Gastrocnemius medialis (tissue), 4 donors: ENCODE results near the gene OXSM. TPM values are rescaled to one million over a fixed set of nuclear protein-coding genes. Genes with fewer than 3 reads are reported as not detected.

Experiments used
- ATAC-seq, 2 donors: fragments of 150-250 bp; one replicate each; pipeline ENCODE4 v1.9.1; 2016
- DNase-seq, 2 donors: peaks; one replicate each; pipeline ENCODE4 v3.0.0-alpha.2; 2019
- H3K27ac ChIP-seq, 4 donors: fragments of 200-600 bp; sonication (generic); 1 replicate in 1 of 4; 2 replicates in 3 of 4; pipeline ENCODE4 v1.5.1; 2016 to 2018; ENCODE audit warnings: mild to moderate bottlenecking in 2 of 4, moderate library complexity in 1 of 4
- H3K27me3 ChIP-seq, 3 donors: fragments of 200-600 bp; sonication (generic) in 2 of 3; 1 replicate in 1 of 3; 2 replicates in 2 of 3; pipeline versions ENCODE4 v1.5.1 to v1.6.0; 2016 to 2019; ENCODE audit warnings: mild to moderate bottlenecking in 1 of 3, moderate library complexity in 1 of 3
- H3K36me3 ChIP-seq, 2 donors: fragments of 200-600 bp; sonication (generic) in 1 of 2; one replicate each; pipeline ENCODE4 v1.5.1; 2017 to 2018
- H3K4me1 ChIP-seq, 2 donors: fragments of 200-600 bp; sonication (generic) in 1 of 2; one replicate each; pipeline ENCODE4 v1.5.1; 2016 to 2017; ENCODE audit warnings: mild to moderate bottlenecking in 2 of 2
- H3K4me3 ChIP-seq, 4 donors: fragments of 200-600 bp; sonication (generic) in 3 of 4; 1 replicate in 1 of 4; 2 replicates in 3 of 4; pipeline ENCODE4 v1.5.1; 2016 to 2019; ENCODE audit warnings: mild to moderate bottlenecking in 2 of 4
- H3K9me3 ChIP-seq, 3 donors: fragments of 200-600 bp; sonication (generic) in 2 of 3; 1 replicate in 1 of 3; 2 replicates in 2 of 3; pipeline ENCODE4 v1.5.1; 2016 to 2019
- POLR2A ChIP-seq, 2 donors: fragments of 450-650 bp; IDR thresholded peaks; one replicate each; pipeline ENCODE4 v1.6.1; 2017; ENCODE audit warnings: antibody characterized with exemption in 2 of 2, mild to moderate bottlenecking in 2 of 2, moderate library complexity in 2 of 2
- in situ Hi-C, 4 donors: fragments of 200-750 bp; cut with MboI; loops; one replicate each; pipeline versions ENCODE4 v1.15.0 to v1.8.0; 2017; ENCODE audit warnings: low sequenced_read_pairs in 4 of 4
- intact Hi-C: fragments of 100-400 bp; cut with DNase I; formaldehyde crosslinking; loops from one replicate; pipeline ENCODE4 v1.15.1; 2023; ENCODE audit warnings: low total_unique reads
- total RNA-seq, 4 donors: library from RNA; depleted of rRNA; stranded (reverse); fragments of >200 nt; gene quantifications; one replicate each; pipeline versions ENCODE4 v1.1.0 to v1.2.3, GENCODE V29; 2016
- TF ChIP-seq, protein P1 (sequence below), 5 experiments: fragments of 450-650 bp in 3 of 5; fragments of 200-600 bp in 2 of 5; sonication (generic) in 2 of 5; IDR thresholded peaks in 4 of 5; conservative IDR thresholded peaks in 1 of 5; 1 replicate in 4 of 5; 2 replicates in 1 of 5; pipeline ENCODE4 v1.5.1; 2016 to 2019; ENCODE audit warnings: antibody characterized with exemption in 5 of 5, mild to moderate bottlenecking in 3 of 5, moderate library complexity in 3 of 5

The OXSM gene
- total RNA-seq, 4 donors from 2014 or later, result 5.9 to 26.3 (median 13.3) TPM

DNA sequence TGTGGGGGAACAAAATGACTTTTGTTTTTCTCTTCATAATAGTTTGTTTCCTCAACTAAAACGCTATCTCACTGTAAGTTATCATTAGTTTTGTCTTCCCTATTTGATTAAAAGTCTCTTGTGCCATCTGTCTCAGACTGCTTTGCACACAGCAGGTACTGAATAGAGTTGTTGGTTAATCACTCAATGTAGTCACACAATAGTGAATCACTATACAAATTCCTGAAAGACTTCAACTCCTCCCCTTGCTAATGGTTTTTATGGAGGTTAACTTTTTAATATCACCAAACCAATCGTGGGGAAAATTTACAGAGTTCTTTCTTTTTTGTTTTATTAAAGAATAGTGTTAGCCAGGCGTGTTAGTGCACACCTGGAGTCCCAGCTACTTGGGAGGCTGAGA lies 4.1 kb upstream of the OXSM start:
- Histone ChIP-seq H3K4me1 (peaks cover 24 to 34% of the 10 kb centered on the region in 2 donors), H3K4me3 (no peak overlapping the region), H3K36me3 (no peaks in the 10 kb centered on the region), H3K27ac (no peak overlapping the region), H3K9me3 (no peaks in the 10 kb centered on the region), H3K27me3 (no peaks in the 10 kb centered on the region)
- no peak for DNase-seq
- in situ Hi-C loops (loop anchor here in 3 of 4 donors (10.0 to 25.0 kb wide), 4 partner anchors 121 to 349 kb away; partner anchors contain the start of genes RARB (in 1 of the 3) and TOP2B (in 1 of the 3)), intact Hi-C loops (loop anchor here (10.0 kb wide), 1 partner anchor 319 kb away; no protein-coding TSS in a partner anchor)
- ATAC-seq, result no peak
- no peak for TF ChIP-seq POLR2A (IDR thresholded peaks at IDR 0.05)
- TF ChIP-seq, protein P1, sequence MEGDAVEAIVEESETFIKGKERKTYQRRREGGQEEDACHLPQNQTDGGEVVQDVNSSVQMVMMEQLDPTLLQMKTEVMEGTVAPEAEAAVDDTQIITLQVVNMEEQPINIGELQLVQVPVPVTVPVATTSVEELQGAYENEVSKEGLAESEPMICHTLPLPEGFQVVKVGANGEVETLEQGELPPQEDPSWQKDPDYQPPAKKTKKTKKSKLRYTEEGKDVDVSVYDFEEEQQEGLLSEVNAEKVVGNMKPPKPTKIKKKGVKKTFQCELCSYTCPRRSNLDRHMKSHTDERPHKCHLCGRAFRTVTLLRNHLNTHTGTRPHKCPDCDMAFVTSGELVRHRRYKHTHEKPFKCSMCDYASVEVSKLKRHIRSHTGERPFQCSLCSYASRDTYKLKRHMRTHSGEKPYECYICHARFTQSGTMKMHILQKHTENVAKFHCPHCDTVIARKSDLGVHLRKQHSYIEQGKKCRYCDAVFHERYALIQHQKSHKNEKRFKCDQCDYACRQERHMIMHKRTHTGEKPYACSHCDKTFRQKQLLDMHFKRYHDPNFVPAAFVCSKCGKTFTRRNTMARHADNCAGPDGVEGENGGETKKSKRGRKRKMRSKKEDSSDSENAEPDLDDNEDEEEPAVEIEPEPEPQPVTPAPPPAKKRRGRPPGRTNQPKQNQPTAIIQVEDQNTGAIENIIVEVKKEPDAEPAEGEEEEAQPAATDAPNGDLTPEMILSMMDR (IDR thresholded peaks at IDR 0.05 in 4 of 5, conservative IDR thresholded peaks at IDR 0.05 in 1 of 5), result no peak

DNA sequence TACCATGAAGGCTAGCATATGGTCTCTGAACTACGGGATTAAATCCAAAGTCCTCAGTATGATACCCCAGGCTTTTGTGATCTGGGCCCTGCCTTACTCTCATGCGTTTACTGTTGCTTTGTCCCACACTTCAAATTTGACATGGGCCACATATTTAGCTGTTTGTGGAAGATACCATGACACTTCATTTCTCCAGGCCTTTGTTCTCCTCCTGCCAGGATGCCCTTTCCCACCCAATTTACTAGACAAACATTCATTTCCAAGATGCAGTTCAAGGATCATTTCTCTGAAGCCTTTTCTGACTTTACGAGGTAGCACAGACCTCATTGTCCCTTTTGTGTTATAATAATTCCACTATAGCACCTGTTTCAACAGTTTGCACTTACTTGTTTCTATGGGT lies 2.2 kb upstream of the OXSM start:
- no peak for TF ChIP-seq POLR2A (IDR thresholded peaks at IDR 0.05)
- TF ChIP-seq, protein P1 (IDR thresholded peaks at IDR 0.05 in 4 of 5, conservative IDR thresholded peaks at IDR 0.05 in 1 of 5), result no peak
- in situ Hi-C loops, result loop anchor here in 3 of 4 donors (10.0 to 25.0 kb wide), 4 partner anchors 123 to 350 kb away; partner anchors contain the start of genes RARB (in 1 of the 3) and TOP2B (in 1 of the 3)
- H3K27me3 ChIP-seq, result no peaks in the 10 kb centered on the region
- intact Hi-C loops, result loop anchor here (10.0 kb wide), 1 partner anchor 317 kb away; no protein-coding TSS in a partner anchor
- no peaks in the 10 kb centered on the region for H3K36me3 ChIP-seq
- peaks cover 20 to 39% of the 10 kb centered on the region in 2 donors for H3K4me1 ChIP-seq
- peak overlapping the region; percentile 88 to 98 (median 94) for H3K27ac ChIP-seq
- H3K4me3 ChIP-seq, result no peak overlapping the region
- ATAC-seq, result no peak
- H3K9me3 ChIP-seq, result no peaks in the 10 kb centered on the region
- no peak for DNase-seq

DNA sequence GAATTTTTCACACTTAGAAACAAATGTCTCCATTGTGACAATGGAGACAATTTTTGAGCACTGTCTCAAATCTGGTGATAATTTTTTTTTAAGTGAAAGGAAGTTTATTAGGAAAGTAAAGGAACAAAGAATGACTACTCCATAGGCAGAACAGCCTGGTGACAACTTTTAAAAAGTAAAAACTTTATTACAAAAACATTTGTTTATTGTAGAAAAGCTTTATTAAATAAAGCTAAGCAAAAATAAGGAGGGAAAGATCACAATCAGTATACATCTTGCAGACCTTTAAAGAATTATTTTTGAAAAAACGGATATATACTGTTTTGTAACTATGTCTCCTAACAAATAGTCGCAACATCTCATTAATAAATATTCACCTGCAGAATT lies 688 bp upstream of the OXSM start:
- H3K4me3 ChIP-seq, result peak overlapping the region; percentile 64 to 84 (median 68)
- in situ Hi-C loops, result loop anchor here in 3 of 4 donors (10.0 to 25.0 kb wide), 4 partner anchors 124 to 352 kb away; partner anchors contain the start of genes RARB (in 1 of the 3) and TOP2B (in 1 of the 3)
- no peaks in the 10 kb centered on the region for H3K9me3 ChIP-seq
- no peak for TF ChIP-seq POLR2A (IDR thresholded peaks at IDR 0.05)
- TF ChIP-seq, protein P1 (IDR thresholded peaks at IDR 0.05 in 4 of 5, conservative IDR thresholded peaks at IDR 0.05 in 1 of 5), result no peak
- no peaks in the 10 kb centered on the region for H3K36me3 ChIP-seq
- ATAC-seq (no peak), DNase-seq (no peak)
- H3K27ac ChIP-seq, result peak overlapping the region; percentile 88 to 98 (median 94)
- intact Hi-C loops, result loop anchor here (10.0 kb wide), 1 partner anchor 316 kb away; no protein-coding TSS in a partner anchor
- H3K4me1 ChIP-seq, result peaks cover 26 to 39% of the 10 kb centered on the region in 2 donors
- H3K27me3 ChIP-seq, result no peaks in the 10 kb centered on the region

DNA sequence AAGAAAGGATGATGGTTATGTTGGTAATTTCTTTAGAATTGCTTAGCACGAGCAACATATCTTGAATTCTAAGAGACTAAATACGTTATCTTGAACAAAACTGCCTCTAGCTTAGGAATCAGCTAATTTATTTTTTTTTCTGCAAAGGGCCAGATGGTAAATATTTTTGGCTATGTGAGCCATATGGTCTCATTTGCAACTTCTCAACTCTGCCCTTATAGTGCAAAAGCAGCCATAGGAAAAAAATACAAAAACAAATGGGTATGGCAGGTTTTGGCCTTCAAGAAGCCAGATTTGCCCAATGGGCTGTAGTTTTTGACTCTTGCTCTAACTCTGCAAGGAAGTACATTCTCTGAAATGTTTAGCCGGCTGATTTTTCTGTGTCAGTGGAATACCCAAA lies 11.9 kb downstream of the OXSM start:
- Histone ChIP-seq H3K27me3 (no peaks in the 10 kb centered on the region), H3K36me3 (no peaks in the 10 kb centered on the region), H3K4me3 (no peak overlapping the region), H3K27ac (no peak overlapping the region), H3K9me3 (no peaks in the 10 kb centered on the region), H3K4me1 (no peaks in the 10 kb centered on the region)
- intact Hi-C loops (no loop called here), in situ Hi-C loops (no loop called here)
- ATAC-seq (no peak), DNase-seq (no peak)
- no peak for TF ChIP-seq POLR2A (IDR thresholded peaks at IDR 0.05)
- TF ChIP-seq, protein P1 (IDR thresholded peaks at IDR 0.05 in 4 of 5, conservative IDR thresholded peaks at IDR 0.05 in 1 of 5), result no peak
